ENCODE measurements around the gene A2ML1. TPM values are rescaled to one million over a fixed set of nuclear protein-coding genes. Genes with fewer than 3 reads are reported as not detected.

A2ML1 gene
- total and polyA plus RNA-seq, 2 of the 4 experiments (the other 2 are of a cell fraction), result not detected

DNA sequence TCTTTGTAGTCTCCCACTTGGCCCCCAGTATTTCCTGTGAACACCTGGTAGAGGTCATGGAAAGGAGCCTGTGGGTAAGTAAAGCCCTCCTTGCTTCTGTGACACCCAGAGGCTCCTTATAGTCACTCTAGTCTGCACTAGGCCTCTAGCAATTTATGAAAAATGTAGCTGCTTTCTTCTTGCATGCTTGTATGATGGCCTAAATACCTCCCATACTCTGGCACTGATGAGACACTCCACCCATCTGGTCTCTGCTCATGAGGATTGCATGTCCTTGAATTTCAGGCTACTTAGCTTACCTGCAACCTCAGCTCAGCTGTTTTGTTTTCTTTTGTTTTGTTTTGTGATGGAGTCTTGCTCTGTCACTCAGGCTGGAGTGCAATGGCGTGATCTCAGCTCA is 4.6 kb upstream of the A2ML1 start:
- no TSS peak for BruUV-seq (replicated peaks)
- no peak overlapping the region for H2BK5ac ChIP-seq (ENCODE audit: low read depth, low read length, poor library complexity, severe bottlenecking)

More for the DNA sequence above, 4.6 kb upstream of the A2ML1 start:
- no CpG with 5 or more reads among the region's 1 CpG for WGBS, 2 experiments (ENCODE audit: extremely low coverage in 2 of 2, insufficient read length in 1 of 2)
- Histone ChIP-seq H4K91ac (ENCODE audit: insufficient read depth, low read depth, low read length) (no peak overlapping the region), H3K4ac (ENCODE audit: low read depth, low read length) (no peak overlapping the region), H4K5ac (ENCODE audit: low read depth, low read length) (no peak overlapping the region), H2AK5ac (ENCODE audit: low read depth, low read length) (no peak overlapping the region), H3K9me3 (ENCODE audit: control insufficient read depth, insufficient read depth, low read length) (no peaks in the 10 kb centered on the region), H2BK15ac (ENCODE audit: low read depth, low read length) (no peak overlapping the region), H3K36me3 (ENCODE audit: control insufficient read depth, insufficient read depth, low read length) (no peaks in the 10 kb centered on the region), H2AFZ (replicated peaks; ENCODE audit: low read length, poor library complexity) (no peak overlapping the region), H3K56ac (ENCODE audit: extremely low read depth, insufficient read depth, low read length) (no peak overlapping the region), H3K4me2 (ENCODE audit: low read depth, low read length) (no peak overlapping the region), H3K18ac (ENCODE audit: low read depth, low read length) (no peak overlapping the region), H3K14ac (replicated peaks; ENCODE audit: low read depth, low read length) (no peak overlapping the region), H2BK120ac (ENCODE audit: low read depth, low read length) (no peak overlapping the region), H4K20me1 (ENCODE audit: insufficient read depth, low read length) (no peaks in the 10 kb centered on the region), H3K4me1 (ENCODE audit: control insufficient read depth, insufficient read depth, low read length) (no peaks in the 10 kb centered on the region), H3K27ac (ENCODE audit: insufficient read depth, low read length) (no peak overlapping the region), H2AK9ac (replicated peaks; ENCODE audit: low read depth, low read length, poor library complexity) (no peak overlapping the region), H2BK20ac (ENCODE audit: low read depth, low read length) (no peak overlapping the region), H3K79me1 (ENCODE audit: low read depth in 1 of 2, low read length in 2 of 2) (no peaks in the 10 kb centered on the region), H3K9ac (ENCODE audit: low read depth, low read length) (no peak overlapping the region), H3K4me3 (ENCODE audit: insufficient read depth, low read depth, low read length) (no peak overlapping the region), H3K23ac (ENCODE audit: low read depth, low read length) (no peak overlapping the region), H3K27me3 (ENCODE audit: control insufficient read depth, insufficient read depth, low read length) (no peaks in the 10 kb centered on the region), H4K8ac (ENCODE audit: low read depth in 2 of 2, low read length in 2 of 2) (no peak overlapping the region), H3K9me1 (ENCODE audit: insufficient read depth, low read length) (no peaks in the 10 kb centered on the region)
- intact Hi-C loops (cut with micrococcal nuclease), result no loop called here
- TF ChIP-seq CEBPB (IDR thresholded peaks at IDR 0.05; ENCODE audit: low read depth, low read length) (no peak), CHD1 (IDR thresholded peaks at IDR 0.05; ENCODE audit: low read depth, low read length) (no peak), FOS (IDR thresholded peaks at IDR 0.05; ENCODE audit: low read depth, low read length) (no peak), RFX5 (IDR thresholded peaks at IDR 0.05; ENCODE audit: low read depth, low read length) (no peak), MAFK (IDR thresholded peaks at IDR 0.05; ENCODE audit: low read depth, low read length) (no peak), BHLHE40 (IDR thresholded peaks at IDR 0.05; ENCODE audit: low read depth, low read length) (no peak), MXI1 (IDR thresholded peaks at IDR 0.05; ENCODE audit: borderline replicate concordance, low read depth, low read length) (no peak), POLR2A (IDR thresholded peaks at IDR 0.05; ENCODE audit: low read depth, low read length) (no peak), RAD21 (IDR thresholded peaks at IDR 0.05; ENCODE audit: low read length) (no peak), NFE2L2 (IDR thresholded peaks at IDR 0.05; ENCODE audit: low read depth, low read length) (no peak), SMC3 (IDR thresholded peaks at IDR 0.05; ENCODE audit: low read depth, low read length) (no peak), RCOR1 (IDR thresholded peaks at IDR 0.05; ENCODE audit: insufficient replicate concordance, low read length) (no peak), MAZ (IDR thresholded peaks at IDR 0.05; ENCODE audit: borderline replicate concordance, low read depth, low read length) (no peak)
- TF ChIP-seq, protein P1, sequence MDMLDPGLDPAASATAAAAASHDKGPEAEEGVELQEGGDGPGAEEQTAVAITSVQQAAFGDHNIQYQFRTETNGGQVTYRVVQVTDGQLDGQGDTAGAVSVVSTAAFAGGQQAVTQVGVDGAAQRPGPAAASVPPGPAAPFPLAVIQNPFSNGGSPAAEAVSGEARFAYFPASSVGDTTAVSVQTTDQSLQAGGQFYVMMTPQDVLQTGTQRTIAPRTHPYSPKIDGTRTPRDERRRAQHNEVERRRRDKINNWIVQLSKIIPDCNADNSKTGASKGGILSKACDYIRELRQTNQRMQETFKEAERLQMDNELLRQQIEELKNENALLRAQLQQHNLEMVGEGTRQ (IDR thresholded peaks at IDR 0.05; ENCODE audit: low read depth, low read length), result no peak
- TF ChIP-seq, protein P2, sequence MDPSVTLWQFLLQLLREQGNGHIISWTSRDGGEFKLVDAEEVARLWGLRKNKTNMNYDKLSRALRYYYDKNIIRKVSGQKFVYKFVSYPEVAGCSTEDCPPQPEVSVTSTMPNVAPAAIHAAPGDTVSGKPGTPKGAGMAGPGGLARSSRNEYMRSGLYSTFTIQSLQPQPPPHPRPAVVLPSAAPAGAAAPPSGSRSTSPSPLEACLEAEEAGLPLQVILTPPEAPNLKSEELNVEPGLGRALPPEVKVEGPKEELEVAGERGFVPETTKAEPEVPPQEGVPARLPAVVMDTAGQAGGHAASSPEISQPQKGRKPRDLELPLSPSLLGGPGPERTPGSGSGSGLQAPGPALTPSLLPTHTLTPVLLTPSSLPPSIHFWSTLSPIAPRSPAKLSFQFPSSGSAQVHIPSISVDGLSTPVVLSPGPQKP (IDR thresholded peaks at IDR 0.05; ENCODE audit: borderline replicate concordance, low read depth, low read length), result no peak
- TF ChIP-seq, protein P3, sequence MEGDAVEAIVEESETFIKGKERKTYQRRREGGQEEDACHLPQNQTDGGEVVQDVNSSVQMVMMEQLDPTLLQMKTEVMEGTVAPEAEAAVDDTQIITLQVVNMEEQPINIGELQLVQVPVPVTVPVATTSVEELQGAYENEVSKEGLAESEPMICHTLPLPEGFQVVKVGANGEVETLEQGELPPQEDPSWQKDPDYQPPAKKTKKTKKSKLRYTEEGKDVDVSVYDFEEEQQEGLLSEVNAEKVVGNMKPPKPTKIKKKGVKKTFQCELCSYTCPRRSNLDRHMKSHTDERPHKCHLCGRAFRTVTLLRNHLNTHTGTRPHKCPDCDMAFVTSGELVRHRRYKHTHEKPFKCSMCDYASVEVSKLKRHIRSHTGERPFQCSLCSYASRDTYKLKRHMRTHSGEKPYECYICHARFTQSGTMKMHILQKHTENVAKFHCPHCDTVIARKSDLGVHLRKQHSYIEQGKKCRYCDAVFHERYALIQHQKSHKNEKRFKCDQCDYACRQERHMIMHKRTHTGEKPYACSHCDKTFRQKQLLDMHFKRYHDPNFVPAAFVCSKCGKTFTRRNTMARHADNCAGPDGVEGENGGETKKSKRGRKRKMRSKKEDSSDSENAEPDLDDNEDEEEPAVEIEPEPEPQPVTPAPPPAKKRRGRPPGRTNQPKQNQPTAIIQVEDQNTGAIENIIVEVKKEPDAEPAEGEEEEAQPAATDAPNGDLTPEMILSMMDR (conservative IDR thresholded peaks at IDR 0.05; ENCODE audit: low read depth, low read length), result no peak
- in situ Hi-C loops (cut with MboI; ENCODE audit: low sequenced_read_pairs), result no loop called here
- DNase-seq (no peak), ATAC-seq (ENCODE audit: low read depth) (0 out of 2 replicates have a peak, but pooled peaks have one; percentile 29)
- ChIA-PET POLR2A (ENCODE audit: unreplicated experiment) (interaction anchor here (0.6 kb wide), 1 partner anchor 1801 kb away, joined by 4 read pairs; no protein-coding TSS in a partner anchor), CTCF (interaction anchor here (0.6 kb wide), 1 partner anchor 149 kb away, joined by 3 read pairs; no protein-coding TSS in a partner anchor)
- dilution Hi-C loops (cut with HindIII; ENCODE audit: low sequenced_read_pairs, unreplicated experiment), result no loop called here
